GM12801 (cell line): ENCODE results near the gene MMP28.

Experiments
- TF ChIP-seq, protein P1 (sequence below): IDR thresholded peaks from one replicate; pipeline ENCODE4 v1.5.1; 2011; ENCODE audit warnings: control low read depth; ENCODE audit not compliant: insufficient read length; ENCODE audit errors: extremely low read depth

Gene MMP28

DNA sequence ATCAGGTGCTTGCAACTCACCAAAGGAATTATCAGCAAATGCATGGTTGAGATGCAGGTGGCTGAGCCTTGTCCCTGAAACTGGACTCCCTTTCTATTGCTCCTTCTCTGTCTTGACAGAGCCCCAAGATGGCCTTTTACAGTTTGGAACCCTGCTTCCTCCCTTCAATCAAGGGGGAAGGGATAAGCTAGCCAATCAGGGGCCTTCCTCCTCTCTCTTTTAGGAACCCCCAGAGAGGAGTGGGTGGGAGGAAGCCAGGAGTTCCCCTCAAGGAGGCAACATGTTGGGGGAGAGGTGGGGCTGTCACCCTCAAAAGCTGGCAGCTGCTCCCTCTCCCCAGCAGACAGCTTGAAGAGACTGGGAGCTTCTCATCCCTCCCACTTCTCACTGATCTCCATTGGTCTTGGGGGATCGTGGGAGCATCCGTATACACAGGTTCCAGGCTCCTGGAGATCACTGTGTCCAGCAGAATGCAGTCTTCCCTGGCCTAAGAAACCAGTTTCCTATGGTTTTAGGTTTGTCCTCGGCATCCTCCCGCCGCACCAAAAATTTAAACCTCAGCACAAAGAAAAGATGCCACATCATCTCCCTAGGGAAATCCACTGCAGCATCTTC is 56.8 kb downstream of the MMP28 start:
- TF ChIP-seq, protein P1, sequence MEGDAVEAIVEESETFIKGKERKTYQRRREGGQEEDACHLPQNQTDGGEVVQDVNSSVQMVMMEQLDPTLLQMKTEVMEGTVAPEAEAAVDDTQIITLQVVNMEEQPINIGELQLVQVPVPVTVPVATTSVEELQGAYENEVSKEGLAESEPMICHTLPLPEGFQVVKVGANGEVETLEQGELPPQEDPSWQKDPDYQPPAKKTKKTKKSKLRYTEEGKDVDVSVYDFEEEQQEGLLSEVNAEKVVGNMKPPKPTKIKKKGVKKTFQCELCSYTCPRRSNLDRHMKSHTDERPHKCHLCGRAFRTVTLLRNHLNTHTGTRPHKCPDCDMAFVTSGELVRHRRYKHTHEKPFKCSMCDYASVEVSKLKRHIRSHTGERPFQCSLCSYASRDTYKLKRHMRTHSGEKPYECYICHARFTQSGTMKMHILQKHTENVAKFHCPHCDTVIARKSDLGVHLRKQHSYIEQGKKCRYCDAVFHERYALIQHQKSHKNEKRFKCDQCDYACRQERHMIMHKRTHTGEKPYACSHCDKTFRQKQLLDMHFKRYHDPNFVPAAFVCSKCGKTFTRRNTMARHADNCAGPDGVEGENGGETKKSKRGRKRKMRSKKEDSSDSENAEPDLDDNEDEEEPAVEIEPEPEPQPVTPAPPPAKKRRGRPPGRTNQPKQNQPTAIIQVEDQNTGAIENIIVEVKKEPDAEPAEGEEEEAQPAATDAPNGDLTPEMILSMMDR: no peak

DNA sequence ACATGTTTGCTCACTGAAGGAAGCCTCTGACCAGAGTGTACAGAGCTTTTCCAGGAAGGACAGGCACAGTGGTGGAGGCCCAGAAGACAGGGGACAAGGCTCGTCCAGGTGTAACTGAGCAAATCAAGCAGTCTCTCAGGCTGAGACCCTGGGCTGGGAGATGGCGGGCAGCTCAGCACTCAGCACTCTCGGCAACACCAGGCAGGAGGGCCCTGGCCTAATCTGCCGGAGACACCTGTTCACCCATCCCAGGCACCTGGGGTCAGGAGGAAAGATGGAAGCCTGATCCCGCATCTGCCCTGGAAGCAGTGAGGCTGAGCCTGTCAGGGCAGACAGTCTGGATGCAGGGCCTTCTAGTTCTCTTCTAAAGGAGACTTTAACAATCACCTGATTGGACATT is 59.2 kb downstream of the MMP28 start:
- TF ChIP-seq, protein P1: no peak

DNA sequence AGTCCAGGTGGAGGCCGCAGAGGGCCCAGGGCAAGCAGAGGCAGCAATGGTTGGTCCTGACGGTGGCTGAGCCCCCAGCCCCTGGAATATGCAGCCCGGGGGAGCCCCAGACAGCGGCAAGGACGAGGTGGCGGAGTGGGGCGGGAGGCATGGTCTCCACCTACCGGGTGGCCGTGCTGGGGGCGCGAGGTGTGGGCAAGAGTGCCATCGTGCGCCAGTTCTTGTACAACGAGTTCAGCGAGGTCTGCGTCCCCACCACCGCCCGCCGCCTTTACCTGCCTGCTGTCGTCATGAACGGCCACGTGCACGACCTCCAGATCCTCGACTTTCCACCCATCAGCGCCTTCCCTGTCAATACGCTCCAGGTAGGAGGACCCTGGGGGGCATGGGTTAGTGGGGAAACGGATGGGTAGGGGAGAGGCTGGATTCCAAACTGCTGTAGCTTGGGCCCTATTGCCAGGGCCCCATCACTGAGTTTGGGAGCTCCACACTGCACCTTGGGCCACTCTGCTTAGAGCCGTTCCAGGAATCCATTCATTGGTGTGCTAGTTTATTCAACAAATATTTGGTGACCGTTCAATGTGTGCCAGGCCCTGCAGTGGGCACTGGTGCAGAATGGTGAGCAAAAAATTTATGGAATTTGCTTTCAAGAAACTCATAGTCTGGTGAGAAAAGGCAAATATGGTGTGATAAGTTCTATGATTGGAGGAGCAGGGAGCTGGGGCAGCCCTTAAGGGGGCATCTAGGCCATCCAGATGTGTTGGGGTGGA is 60.2 kb downstream of the MMP28 start:
- TF ChIP-seq, protein P1: no peak

DNA sequence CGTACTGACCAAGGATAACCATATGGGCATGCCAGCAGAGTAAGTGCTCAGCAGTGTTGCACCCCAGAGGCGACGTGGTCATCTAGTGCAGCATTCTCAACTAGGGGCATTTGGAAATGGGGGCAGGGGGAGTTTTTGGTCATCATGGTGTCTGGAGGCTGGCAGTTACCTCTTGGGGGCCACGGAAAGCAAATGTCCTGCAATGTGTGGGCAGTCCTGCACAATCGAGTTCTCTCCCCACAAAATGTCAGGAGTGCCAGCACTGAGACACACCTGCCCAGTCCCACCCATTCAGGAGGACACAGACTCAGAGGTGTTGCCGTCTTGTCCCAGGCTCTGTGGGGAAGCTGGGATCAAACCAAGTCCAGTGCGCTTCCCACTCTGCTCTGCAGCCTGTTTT is 61.0 kb downstream of the MMP28 start:
- TF ChIP-seq, protein P1: no peak

DNA sequence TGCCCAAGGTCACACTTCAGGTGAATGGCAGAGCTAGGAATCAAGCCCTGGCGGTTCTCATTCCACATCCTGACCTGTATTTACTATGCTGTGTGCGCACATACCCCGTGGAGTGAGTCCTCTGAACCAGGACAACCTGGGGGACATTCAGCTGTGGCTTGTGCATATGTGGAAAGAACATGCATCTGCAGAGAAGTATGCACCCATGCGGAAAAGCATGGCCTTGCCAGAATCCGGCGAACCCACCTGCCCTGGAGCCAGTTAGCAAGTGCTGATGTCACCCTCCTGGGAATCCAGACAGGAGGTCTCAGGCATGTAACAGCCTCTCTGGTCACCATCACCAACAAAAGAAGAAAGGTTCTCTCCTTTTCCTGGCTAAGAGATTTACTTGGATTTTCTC is 62.1 kb downstream of the MMP28 start:
- TF ChIP-seq, protein P1: no peak

DNA sequence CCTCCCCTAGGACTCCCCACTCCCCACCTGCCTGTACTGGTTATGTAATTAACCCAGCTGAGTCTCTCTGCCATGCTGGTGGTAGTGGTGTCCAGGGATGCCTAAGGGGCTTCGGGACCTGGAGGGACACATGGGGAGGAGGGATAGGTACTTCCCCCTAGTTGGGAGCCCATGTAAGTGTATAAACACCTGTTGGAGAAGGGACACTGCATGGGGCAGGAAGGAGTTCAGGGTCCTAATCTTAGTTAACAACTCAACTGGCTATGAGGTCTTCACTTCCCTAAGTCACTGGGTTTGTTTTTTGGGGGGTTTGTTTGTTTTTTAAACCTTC is 62.7 kb downstream of the MMP28 start:
- TF ChIP-seq, protein P1: no peak

DNA sequence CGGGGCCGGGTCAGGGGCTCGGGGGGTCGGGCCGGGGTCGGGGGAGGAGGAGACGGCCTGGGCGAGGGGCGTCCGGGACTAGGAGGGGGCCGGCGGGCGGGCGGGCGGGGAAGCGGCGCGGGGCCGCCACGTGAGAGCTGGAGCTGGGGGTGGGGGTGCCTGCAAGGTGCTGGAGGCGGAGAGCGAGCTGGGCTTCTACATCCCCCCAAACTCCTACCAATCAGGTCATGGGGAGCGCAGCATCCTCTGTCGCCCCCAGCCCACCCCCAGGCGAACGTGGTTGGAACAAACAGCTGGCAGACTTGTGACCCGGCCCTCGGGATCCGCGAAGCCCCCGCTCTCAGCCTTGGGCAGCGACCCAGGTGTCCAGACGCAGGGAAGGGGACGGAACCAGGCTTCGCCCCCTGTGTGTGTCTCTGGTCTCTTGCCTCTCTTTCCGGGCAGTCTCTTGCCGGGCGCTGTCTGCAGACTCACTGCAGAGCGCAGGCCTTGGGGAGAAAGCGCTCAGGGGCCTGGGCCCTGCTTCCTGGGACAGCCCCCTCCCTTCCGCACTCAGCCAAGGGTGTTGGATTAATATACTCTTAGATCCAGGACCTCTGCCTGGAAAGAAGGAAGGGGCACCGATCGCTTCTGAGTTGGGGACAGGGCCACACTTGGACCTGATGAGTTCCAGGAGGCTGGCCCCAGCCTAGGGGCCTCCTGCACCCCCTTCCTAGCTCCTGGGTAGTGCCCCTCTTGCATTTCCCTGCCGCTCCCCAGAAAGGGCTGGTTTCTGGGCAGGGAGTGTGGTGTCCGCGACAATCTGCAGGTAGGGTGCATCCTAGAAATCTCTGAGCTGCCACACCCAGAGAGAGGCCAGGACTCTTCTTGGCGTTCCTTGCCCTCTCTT is 63.3 kb downstream of the MMP28 start:
- TF ChIP-seq, protein P1: no peak
